SH-SY5Y (cell line): ENCODE results near the gene CYB561D1.

Experiments used
- GATA2 ChIP-seq: IDR thresholded peaks from 2 replicates; pipeline ENCODE4 v1.6.1; 2011; ENCODE audit warnings: mild to moderate bottlenecking, low read depth, low read length
- GATA3 ChIP-seq: IDR thresholded peaks from 2 replicates; pipeline ENCODE4 v1.6.1; 2011; ENCODE audit warnings: low read depth, mild to moderate bottlenecking, low read length, moderate library complexity

CYB561D1 gene

GRCh38 chr1:109477821-109478220 lies 16.1 kb upstream of the CYB561D1 start:
- TF ChIP-seq GATA2 (no peak), GATA3 (no peak)

DNA sequence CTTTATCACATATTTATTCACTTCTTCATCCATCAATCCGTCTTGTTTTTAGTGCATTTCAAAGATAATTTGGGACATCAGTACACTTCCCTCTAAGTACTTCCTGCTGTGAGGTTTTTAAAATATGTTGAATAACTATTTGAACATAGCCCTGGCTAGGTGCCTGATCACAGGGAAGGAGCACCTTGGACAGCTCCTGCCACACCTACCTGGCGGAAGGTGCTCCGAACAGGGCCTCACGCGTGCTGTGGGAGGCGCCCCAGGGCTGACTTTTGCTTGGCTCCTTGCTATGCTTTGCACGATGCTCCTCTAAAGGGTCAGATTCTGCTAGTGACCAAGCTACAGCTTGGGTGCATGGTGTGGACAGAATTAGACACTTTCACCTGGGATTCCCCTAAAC lies 15.1 kb upstream of the CYB561D1 start:
- TF ChIP-seq GATA3: no peak
- TF ChIP-seq GATA2: no peak

- no peak for TF ChIP-seq GATA3
- TF ChIP-seq GATA2: no peak
These were observed 14.6 kb upstream of the CYB561D1 start for GRCh38 chr1:109479311-109479710.

DNA sequence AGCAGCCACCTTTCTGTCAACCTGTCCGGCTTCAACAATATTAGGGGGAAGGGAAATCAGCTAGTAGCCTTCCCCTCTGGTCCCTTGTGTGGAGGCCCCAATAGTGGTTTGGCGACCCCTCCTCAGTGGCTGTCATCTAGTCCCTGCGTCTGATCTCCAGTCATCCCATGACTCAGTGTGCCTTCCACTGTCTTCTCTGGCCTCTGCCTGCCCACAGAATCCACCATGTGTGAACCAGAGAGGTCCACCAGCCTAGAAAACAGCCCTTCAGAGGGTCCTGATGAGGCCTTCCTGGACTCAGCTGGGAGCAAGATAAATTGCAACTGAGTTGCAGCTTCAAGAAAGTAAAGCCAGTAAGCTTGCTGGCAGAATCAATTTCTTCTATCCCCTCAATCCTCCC lies 14.0 kb upstream of the CYB561D1 start:
- TF ChIP-seq GATA3 (no peak), GATA2 (no peak)

- TF ChIP-seq GATA2 (no peak), GATA3 (no peak)
These were observed 12.2 kb upstream of the CYB561D1 start for GRCh38 chr1:109481646-109482045.

GRCh38 chr1:109482242-109482641 lies 11.7 kb upstream of the CYB561D1 start:
- no peak for TF ChIP-seq GATA2
- TF ChIP-seq GATA3: no peak

DNA sequence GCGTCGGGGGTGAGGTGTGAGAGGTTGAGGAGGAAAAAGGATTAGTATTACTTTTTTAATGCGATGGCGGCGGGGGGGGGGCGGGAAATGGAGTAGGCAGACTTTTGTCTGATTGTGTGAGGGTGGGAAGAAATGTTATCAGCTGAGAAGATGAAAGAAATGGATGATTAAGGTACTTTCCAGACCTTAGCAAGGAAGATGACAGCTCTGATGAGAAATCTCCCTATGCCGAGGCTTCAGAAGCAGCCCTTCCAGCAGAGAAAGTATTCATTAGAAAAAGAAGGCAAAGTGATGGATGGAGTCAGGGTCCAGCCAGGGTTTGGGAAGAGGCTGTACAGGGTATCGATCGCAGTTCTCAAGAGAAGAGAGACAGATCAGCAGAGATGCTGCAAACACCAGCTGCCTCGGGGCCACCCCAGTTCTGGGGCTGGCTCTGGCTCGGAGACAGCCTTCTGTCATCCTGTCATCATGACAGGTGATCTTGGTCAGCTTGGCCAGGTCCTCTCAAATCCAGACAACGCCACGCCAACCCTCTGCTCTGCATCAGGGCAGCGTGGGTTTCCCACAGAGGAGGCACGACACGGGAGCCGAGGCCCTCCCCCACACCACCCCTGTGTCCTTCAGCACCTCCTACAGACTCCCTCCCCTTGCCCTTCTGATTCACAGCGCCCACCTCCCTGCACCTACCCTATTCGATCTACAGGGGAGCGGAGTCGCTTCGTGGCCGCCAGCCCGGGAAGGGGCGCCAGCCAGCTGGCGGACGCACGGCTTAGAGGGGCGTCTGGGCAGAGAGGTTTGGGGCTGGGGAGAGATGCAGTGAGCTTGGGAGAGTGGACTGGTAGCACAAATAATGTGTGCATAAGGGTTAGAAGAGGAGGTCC lies 10.9 kb upstream of the CYB561D1 start:
- TF ChIP-seq GATA3 (no peak), GATA2 (no peak)

- TF ChIP-seq GATA2: no peak
- no peak for TF ChIP-seq GATA3
These were observed 10.0 kb upstream of the CYB561D1 start, which contains the start of gene ATXN7L2 for GRCh38 chr1:109483672-109484518. Gene ATXN7L2, plus strand, starts transcription at chr1:109483905. Its CDS starts 49 bp downstream, at chr1:109483954.

GRCh38 chr1:109484519-109484975 lies 9.3 kb upstream of the CYB561D1 start:
- TF ChIP-seq GATA2 (no peak), GATA3 (no peak)

- TF ChIP-seq GATA3 (no peak), GATA2 (no peak)
These were observed 8.9 kb upstream of the CYB561D1 start for GRCh38 chr1:109485001-109485400.

DNA sequence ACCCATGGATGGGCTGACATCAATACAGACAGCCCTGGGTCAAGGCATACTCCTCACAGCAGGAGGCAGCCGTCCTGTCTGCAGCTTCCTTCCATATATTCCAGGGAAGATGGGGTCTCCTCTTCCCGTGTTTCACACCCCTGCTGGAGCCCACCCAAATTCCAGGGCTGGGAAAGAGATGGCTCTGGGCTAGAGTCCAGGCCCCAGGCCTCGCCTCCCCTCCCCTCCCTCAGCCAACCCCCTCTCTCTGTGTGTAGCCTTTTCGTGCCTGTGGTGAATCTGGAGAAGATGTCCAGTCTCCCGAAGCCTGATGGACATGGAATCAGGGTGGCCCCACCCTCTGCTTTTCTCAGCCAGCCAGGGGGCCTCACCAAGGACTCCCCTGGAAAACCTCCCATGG lies 6.6 kb upstream of the CYB561D1 start:
- TF ChIP-seq GATA3: no peak
- no peak for TF ChIP-seq GATA2

GRCh38 chr1:109488201-109488600 lies 5.7 kb upstream of the CYB561D1 start:
- TF ChIP-seq GATA3 (no peak), GATA2 (no peak)

DNA sequence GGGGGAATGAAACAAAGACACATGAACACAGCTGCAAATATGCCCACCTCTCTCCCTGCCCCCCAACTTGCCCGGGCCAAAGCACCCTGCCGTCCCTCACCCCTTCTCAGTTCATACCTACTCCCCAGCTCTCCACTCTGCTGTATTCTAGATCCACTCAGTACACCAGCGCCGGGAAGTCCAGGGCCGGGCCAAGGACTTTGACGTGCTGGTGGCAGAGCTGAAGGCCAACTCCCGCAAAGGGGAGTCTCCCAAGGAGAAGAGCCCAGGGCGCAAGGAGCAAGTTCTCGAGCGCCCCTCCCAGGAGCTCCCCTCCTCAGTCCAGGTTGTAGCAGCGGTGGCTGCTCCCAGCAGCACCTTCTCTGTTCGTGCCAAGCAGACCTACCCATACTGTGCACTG lies 5.2 kb upstream of the CYB561D1 start:
- TF ChIP-seq GATA3 (no peak), GATA2 (no peak)
